Activated naive CD4-positive, alpha-beta T cell treated with anti-CD3 and anti-CD28 coated beads, Interleukin-2, amount 10 ng/mL, durations not matched to agents 7 days and 5 days (primary cell): ENCODE measurements around the gene LRRC75B.
A peak's percentile ranks its signal among the peaks of the same experiment; 100 is the strongest.

ENCODE experiments used
- CTCF ChIA-PET: fragments of 350-600 bp; sonication (Branson Sonifier 250); formaldehyde crosslinking; loops from one replicate; lab custom pipeline; 2021; ENCODE audit warnings: antibody characterized with exemption; lab: Charles Lee
- DNase-seq: peaks from one replicate; pipeline ENCODE4 v3.0.0-alpha.2; 2020
- H3K27ac Mint-ChIP-seq: one replicate; pipeline ENCODE4 v1.8.0; 2021; ENCODE audit warnings: mild to moderate bottlenecking, moderate library complexity, mixed read lengths
- H3K27me3 Mint-ChIP-seq: one replicate; pipeline ENCODE4 v1.8.0; 2021; ENCODE audit warnings: mild to moderate bottlenecking, mixed read lengths
- H3K36me3 Mint-ChIP-seq: one replicate; pipeline ENCODE4 v1.8.0; 2021; ENCODE audit warnings: mixed read lengths
- H3K4me1 Mint-ChIP-seq: one replicate; pipeline ENCODE4 v1.8.0; 2021; ENCODE audit warnings: mixed read lengths
- H3K4me3 Mint-ChIP-seq: one replicate; pipeline ENCODE4 v1.8.0; 2021; ENCODE audit warnings: mild to moderate bottlenecking, moderate library complexity, mixed read lengths
- H3K9me3 Mint-ChIP-seq: one replicate; pipeline ENCODE4 v1.8.0; 2021; ENCODE audit warnings: mixed read lengths

The LRRC75B gene

DNA sequence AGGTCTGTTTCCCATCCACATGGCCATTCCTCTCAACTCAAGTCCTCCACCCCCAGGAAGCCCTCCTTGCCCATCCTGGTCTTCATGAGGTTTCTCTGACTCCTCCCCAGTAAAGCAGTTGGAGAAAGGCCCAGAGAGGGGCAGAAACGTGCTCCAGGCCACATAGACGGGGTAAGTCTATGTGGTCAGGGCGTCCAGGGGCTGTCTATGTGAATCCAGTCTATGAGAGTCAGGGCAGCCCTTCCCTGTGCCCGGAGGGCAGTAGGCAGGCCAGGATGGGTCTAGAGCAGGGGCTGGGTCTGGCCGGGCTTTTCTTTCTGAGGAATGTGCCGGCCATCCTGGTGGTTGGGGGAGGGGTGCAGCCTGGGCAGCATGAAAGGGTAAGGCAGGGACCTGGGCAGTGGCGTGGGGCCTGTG is 49.7 kb downstream of the LRRC75B start:
- no peak for DNase-seq
- Mint-ChIP-seq H3K9me3 (no peaks in the 10 kb centered on the region), H3K27ac (peak overlapping the region; percentile 52), H3K4me1 (no peaks in the 10 kb centered on the region), H3K36me3 (peaks cover 49% of the 10 kb centered on the region), H3K27me3 (no peaks in the 10 kb centered on the region), H3K4me3 (no peak overlapping the region)
- CTCF ChIA-PET, result no interaction called here

DNA sequence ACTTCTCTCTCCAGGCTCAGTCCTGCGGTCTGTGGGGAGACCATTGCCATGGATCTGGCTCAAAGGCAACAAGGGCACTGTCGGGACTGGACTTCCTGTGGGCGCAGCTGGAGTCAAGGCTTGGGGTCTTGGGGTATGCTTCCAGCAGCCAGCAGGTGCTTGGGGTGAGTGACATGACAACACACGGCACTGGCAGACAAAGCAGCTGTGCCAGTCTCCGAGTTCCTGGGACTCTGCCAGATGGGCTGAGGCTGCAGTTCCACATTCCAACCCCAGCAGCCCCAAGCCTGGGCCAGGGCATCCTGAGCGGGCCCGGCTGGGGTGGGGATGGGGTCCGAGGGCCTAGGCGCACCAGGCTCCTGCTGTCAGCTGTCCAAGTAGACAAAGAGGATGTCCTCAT is 50.2 kb downstream of the LRRC75B start:
- DNase-seq, result no peak
- Mint-ChIP-seq H3K9me3 (no peaks in the 10 kb centered on the region), H3K27me3 (no peaks in the 10 kb centered on the region), H3K4me1 (no peaks in the 10 kb centered on the region), H3K36me3 (peaks cover 43% of the 10 kb centered on the region), H3K4me3 (no peak overlapping the region), H3K27ac (no peak overlapping the region)
- CTCF ChIA-PET, result no interaction called here

DNA sequence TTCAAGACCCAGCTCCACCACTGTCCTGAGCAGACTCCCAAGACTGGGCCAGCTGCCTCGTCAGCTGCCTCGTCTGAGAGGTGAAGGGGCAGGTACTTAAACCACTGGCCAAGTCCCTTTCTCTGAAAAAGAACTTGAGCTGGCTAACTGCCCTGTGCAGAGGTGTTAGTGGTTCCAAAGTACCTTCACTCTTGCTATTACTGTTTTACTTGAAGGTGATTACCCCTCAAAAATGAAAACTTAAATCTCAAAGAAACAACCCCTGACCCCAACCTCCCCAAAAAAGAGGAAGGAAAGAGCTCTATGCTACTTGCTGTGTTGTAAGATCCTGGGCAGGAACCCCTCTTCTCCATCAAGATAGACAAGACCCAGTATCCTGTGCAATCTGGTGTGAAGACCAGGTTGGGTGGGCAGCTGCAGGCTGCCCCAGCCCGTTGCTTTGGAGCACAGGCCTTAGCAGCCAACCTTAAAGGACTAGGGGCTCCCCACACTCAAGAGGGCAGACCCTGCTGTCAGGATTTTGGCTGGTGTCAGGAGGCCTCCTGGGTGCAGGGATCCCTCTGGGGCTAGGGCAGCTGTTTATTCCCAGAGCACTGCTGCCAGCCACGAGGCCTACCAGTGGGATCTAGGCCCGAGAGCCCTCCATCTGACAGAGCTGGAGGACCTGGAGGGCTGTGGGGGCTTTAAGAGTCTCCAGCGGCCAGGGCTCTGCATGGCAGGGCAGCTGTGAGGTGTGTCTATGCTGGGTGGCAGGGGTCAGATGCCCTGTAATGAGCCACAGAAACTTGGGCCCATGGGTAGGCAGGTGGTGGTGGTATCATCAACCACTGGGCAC is 51.0 kb downstream of the LRRC75B start:
- Mint-ChIP-seq H3K4me3 (no peak overlapping the region), H3K4me1 (no peaks in the 10 kb centered on the region), H3K36me3 (peaks cover 37% of the 10 kb centered on the region), H3K27ac (no peak overlapping the region), H3K9me3 (no peaks in the 10 kb centered on the region), H3K27me3 (no peaks in the 10 kb centered on the region)
- CTCF ChIA-PET, result no interaction called here
- DNase-seq, result no peak

DNA sequence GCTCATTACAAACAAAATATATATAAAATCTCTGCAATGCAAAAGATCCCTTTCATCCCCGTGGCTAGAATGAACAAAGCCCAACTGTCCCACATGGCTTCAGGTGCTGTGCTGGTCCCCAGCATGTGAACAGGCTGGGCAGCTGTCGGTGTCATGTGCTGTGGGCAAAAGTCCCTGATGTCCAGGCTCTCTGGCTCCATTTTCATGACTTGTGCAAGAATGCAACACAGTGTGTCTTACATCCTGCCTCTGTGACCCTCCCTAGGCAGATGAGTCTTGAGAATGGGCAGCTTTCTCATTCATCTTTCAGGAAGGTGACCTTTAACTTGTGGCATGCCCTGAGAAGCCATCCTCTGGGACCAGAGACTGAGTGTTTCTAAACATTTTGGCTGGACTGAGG is 52.4 kb downstream of the LRRC75B start:
- CTCF ChIA-PET, result interaction anchor here (0.6 kb wide), 1 partner anchor 678 kb away, joined by 4 read pairs; no protein-coding TSS in a partner anchor
- no peak for DNase-seq
- Mint-ChIP-seq H3K4me1 (no peaks in the 10 kb centered on the region), H3K4me3 (no peak overlapping the region), H3K36me3 (peaks cover 28% of the 10 kb centered on the region), H3K9me3 (no peaks in the 10 kb centered on the region), H3K27ac (no peak overlapping the region), H3K27me3 (no peaks in the 10 kb centered on the region)

DNA sequence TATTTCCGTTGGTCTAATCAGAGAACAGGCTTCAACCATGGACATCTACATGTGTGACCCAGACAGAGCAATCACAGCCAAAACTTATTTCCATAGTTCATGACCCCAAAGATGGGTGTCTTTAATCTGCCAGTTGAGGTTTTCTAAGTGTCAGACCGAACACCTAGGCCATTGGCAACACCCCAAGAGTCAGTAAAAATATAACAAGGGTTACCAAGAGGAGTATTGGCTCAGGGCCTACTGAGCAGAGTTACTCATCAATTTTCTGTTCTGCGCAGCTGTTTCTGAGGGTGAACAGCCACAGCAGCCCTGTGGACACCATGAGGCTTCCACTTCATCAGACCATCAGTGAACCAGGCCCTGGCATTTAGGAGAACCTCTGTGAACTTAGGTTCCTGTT is 56.8 kb downstream of the LRRC75B start:
- no peak overlapping the region for H3K27ac Mint-ChIP-seq
- no peak overlapping the region for H3K4me3 Mint-ChIP-seq
- peaks cover 6% of the 10 kb centered on the region for H3K27me3 Mint-ChIP-seq
- H3K9me3 Mint-ChIP-seq, result no peaks in the 10 kb centered on the region
- no peaks in the 10 kb centered on the region for H3K4me1 Mint-ChIP-seq
- peaks cover 11% of the 10 kb centered on the region for H3K36me3 Mint-ChIP-seq
- no peak for DNase-seq
- CTCF ChIA-PET, result interaction anchor here (1.0 kb wide), 1 partner anchor 10 kb away, joined by 3 read pairs; no protein-coding TSS in a partner anchor
